Type B pancreatic cell (in vitro differentiated cells): ENCODE measurements around the gene PARD6B. TPM values are rescaled to one million over a fixed set of nuclear protein-coding genes. Genes with fewer than 3 reads are reported as not detected.
A peak's percentile ranks its signal among the peaks of the same experiment; 100 is the strongest.

Experiments
- DNase-seq: peaks from one replicate; pipeline ENCODE4 v3.0.0; 2021; ENCODE audit warnings: mixed read lengths; ENCODE audit not compliant: unreplicated experiment; ENCODE audit errors: extremely low spot score
- H3K27ac Mint-ChIP-seq: 2 replicates; pipeline ENCODE4 v1.8.0; 2021; ENCODE audit warnings: mild to moderate bottlenecking, mixed read lengths
- H3K27me3 Mint-ChIP-seq: 2 replicates; pipeline ENCODE4 v1.8.0; 2021; ENCODE audit warnings: mixed read lengths
- H3K36me3 Mint-ChIP-seq: 2 replicates; pipeline ENCODE4 v1.8.0; 2021; ENCODE audit warnings: mixed read lengths
- H3K4me1 Mint-ChIP-seq: one replicate; pipeline ENCODE4 v1.8.0; 2021; ENCODE audit warnings: mixed read lengths; ENCODE audit not compliant: unreplicated experiment
- H3K4me3 Mint-ChIP-seq: 2 replicates; pipeline ENCODE4 v1.8.0; 2021; ENCODE audit warnings: mild to moderate bottlenecking, mixed read lengths
- H3K9me3 Mint-ChIP-seq: 2 replicates; pipeline ENCODE4 v1.8.0; 2021; ENCODE audit warnings: mixed read lengths
- CTCF ChIP-seq: fragments of 200-600 bp; sonication (generic); conservative IDR thresholded peaks from 2 replicates; pipeline ENCODE4 v1.5.0; 2021; ENCODE audit warnings: antibody characterized with exemption, mild to moderate bottlenecking
- total RNA-seq: library from RNA; stranded (reverse); gene quantifications from 2 replicates; pipeline ENCODE4 v1.2.1, GENCODE V29; 2021; ENCODE audit warnings: low replicate concordance

PARD6B gene
- total RNA-seq, 1 donor from 2014 or later, result 27.7 TPM

- TF ChIP-seq CTCF, result no peak
- Mint-ChIP-seq H3K4me3 (no peak overlapping the region), H3K9me3 (no peaks in the 10 kb centered on the region), H3K27ac (no peak overlapping the region), H3K27me3 (no peaks in the 10 kb centered on the region), H3K4me1 (peaks cover 17% of the 10 kb centered on the region), H3K36me3 (no peaks in the 10 kb centered on the region)
- DNase-seq, result no peak
These were observed 11.4 kb upstream of the PARD6B start for GRCh38 chr20:50720026-50720425.

- Mint-ChIP-seq H3K36me3 (no peaks in the 10 kb centered on the region), H3K27me3 (no peaks in the 10 kb centered on the region), H3K9me3 (no peaks in the 10 kb centered on the region), H3K27ac (no peak overlapping the region), H3K4me1 (peaks cover 17% of the 10 kb centered on the region), H3K4me3 (no peak overlapping the region)
- no peak for DNase-seq
- TF ChIP-seq CTCF, result no peak
These were observed 10.8 kb upstream of the PARD6B start for GRCh38 chr20:50720582-50720981.

- Mint-ChIP-seq H3K27ac (peak overlapping the region; percentile 59), H3K27me3 (no peaks in the 10 kb centered on the region), H3K9me3 (no peaks in the 10 kb centered on the region), H3K36me3 (no peaks in the 10 kb centered on the region), H3K4me3 (no peak overlapping the region), H3K4me1 (peaks cover 20% of the 10 kb centered on the region)
- no peak for DNase-seq
- TF ChIP-seq CTCF, result no peak
These were observed 9.5 kb upstream of the PARD6B start for GRCh38 chr20:50721881-50722281.

- Mint-ChIP-seq H3K36me3 (no peaks in the 10 kb centered on the region), H3K27me3 (no peaks in the 10 kb centered on the region), H3K4me1 (peaks cover 27% of the 10 kb centered on the region), H3K9me3 (no peaks in the 10 kb centered on the region), H3K4me3 (no peak overlapping the region), H3K27ac (peak overlapping the region; percentile 59)
- DNase-seq, result no peak
- TF ChIP-seq CTCF, result no peak
These were observed 8.8 kb upstream of the PARD6B start for GRCh38 chr20:50722424-50723155.

- peaks cover 26% of the 10 kb centered on the region for H3K4me1 Mint-ChIP-seq
- H3K27ac Mint-ChIP-seq, result no peak overlapping the region
- H3K9me3 Mint-ChIP-seq, result no peaks in the 10 kb centered on the region
- TF ChIP-seq CTCF, result no peak
- H3K36me3 Mint-ChIP-seq, result no peaks in the 10 kb centered on the region
- H3K27me3 Mint-ChIP-seq, result no peaks in the 10 kb centered on the region
- no peak overlapping the region for H3K4me3 Mint-ChIP-seq
- DNase-seq, result no peak
These were observed 7.7 kb upstream of the PARD6B start for GRCh38 chr20:50723672-50724071.
